EH (cell line): ENCODE results near the gene MAN1B1.

ENCODE experiments used
- DNase-seq: peaks from one replicate; pipeline ENCODE4 v3.0.0-alpha.2; 2015; ENCODE audit warnings: low read depth

MAN1B1 gene

DNA sequence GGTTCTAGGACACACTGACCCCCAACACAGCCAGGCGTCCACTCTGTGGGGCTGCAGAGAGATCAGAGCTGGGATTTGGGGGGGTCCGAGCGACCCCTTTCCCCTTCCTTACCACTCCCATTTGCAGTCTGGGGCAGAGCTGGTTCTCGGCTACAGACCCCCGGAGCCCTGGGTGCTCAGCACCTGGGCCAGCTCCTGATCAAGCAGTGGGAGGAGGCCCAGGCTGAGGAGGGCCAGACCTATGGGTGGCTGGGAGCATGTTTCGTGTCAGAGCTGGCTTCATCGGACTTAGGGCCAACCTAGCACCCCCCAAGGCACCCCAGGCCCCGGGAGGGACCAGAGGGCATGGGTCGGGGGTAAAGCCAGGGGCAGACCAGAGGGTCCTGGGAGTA, 59.7 kb downstream of the MAN1B1 start:
- no peak for DNase-seq

DNA sequence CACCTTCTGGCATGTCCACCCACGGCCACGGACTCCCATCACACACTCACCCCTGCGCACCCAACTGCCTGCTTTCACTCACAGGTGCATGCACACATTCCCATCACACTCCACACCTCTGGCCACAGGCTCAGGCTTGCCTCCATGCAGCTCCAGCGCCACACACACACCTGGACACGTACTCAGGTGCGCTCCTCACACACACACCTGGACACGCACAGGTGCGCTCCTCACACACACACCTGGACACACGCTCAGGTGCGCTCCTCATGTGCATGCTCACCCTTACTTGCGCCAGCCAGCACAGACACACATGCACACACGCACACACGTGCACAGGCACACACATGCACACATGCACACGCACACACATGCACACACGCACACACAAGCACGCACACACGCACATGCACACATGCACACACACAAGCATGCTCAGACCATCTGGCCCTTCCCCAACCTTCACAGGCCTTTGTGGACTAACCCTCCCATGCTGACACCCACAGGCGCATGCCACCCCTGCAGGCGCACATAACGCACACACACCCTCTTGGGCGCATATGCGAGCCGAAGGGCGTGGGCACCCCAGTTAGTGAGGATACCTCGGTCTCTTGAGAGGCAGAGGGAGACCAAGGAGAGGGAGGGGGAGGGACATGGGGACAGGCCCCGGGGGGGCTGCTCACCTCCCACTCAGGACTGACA, 60.5 kb downstream of the MAN1B1 start:
- no peak for DNase-seq

DNA sequence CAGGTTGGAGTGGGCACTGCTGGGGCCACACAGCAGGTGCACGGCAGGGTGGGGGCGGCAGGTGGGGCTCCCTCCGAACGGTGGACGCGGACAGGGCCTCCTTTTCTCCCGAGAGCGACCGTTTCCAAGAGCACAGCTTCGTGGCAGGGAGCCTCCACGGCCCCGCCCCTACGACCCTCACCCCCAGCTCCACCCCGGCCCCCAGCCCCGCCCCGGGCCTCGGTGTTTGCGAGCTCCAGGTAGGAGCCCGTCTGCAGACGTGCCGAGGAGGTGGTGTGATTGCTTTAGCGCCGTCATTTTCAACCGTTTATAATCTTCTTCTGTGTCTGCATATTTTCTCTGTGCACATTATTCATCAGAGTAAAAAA, 61.0 kb downstream of the MAN1B1 start:
- no peak for DNase-seq

DNA sequence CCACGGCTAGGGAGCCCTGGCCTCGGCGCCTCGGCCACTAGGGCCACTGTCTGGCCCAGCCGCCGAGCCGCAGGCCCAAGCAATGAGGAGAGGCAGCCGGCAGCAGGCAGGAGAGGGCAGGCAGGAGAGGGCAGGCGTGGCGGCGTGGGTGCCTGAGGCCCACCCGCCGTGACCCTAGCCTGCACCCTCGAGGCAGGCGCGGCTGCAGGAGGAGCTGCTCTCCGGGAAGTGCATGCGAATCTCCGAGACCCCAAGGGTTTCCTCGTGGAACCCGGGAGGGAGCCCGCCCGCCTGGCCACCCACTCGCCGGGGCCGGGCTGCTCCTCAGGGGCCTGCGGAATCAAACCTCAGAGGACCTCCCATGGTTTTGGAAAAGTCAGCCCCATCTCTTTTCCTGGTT, 61.5 kb downstream of the MAN1B1 start:
- no peak for DNase-seq

DNA sequence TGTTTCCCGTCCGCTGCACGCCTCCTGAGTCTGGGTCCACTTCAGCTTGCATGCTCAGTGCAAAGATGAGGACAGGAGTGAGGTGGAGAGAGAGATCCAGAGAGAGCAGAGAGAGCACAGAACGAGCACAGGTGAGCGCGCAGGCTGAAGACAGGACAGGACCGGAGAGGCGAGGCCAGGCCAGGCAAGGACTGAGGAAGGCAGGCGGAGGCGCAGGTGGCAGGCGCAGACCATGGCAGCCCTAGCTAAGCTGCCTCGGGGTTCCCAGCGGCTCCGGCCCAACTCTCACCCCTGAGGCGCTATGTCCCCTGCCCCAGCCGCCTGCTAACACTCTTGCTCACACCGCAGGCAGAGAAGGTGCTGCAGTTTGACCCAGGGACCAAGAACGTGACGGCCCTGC, 61.9 kb downstream of the MAN1B1 start:
- no peak for DNase-seq

DNA sequence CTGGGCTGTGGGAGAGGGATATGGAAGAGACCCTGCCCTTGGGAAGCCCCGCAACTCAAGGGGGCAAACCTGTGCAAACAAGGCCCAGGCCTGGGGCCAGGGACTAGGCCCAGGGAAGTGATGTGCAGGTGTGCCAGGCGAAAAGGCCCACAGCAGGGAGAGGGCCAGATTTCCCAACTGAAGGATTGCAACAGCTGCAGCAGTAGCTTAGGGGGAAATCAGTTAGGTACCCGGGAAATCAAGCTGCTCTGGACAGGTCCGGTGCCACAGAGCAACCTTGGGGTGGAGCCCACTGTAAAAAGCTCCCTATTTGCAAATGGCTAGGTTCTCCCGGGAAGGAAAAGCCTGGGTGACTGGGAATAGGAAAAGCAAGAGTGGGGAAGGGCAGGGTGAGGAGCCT, 62.6 kb downstream of the MAN1B1 start:
- DNase-seq = no peak

DNA sequence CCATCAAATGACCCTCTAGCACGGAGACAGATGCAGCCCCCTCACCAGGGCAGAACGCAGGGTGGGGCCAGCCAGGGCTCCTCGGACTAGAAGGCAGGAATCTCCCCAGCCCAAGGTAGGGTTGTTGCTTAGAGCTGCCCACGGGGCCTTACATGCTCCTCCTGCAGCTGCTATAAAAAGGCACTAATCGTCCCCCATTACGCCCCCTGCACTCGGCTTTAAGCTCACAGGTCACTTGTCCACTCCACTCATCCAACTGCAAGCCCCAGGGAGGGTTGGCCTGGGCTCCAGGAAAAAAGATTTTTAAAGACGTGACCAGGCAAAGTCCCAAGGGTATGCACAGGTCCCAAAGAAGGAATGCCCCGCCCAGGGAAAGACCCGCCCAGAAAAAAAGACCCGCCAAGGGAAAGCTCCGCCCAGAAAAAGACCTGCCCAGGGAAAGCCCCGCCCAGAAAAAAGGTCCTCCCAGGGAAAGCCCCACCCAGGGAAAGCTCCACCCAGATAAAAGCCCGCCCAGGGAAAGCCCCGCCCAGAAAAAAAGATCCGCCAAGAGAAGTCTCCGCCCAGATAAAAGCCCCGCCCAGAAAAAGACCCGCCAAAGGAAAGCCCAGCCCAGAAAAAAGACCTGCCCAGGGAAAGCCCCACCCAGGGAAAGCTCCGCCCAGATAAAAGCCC, 63.3 kb downstream of the MAN1B1 start:
- peak; percentile 17 for DNase-seq

DNA sequence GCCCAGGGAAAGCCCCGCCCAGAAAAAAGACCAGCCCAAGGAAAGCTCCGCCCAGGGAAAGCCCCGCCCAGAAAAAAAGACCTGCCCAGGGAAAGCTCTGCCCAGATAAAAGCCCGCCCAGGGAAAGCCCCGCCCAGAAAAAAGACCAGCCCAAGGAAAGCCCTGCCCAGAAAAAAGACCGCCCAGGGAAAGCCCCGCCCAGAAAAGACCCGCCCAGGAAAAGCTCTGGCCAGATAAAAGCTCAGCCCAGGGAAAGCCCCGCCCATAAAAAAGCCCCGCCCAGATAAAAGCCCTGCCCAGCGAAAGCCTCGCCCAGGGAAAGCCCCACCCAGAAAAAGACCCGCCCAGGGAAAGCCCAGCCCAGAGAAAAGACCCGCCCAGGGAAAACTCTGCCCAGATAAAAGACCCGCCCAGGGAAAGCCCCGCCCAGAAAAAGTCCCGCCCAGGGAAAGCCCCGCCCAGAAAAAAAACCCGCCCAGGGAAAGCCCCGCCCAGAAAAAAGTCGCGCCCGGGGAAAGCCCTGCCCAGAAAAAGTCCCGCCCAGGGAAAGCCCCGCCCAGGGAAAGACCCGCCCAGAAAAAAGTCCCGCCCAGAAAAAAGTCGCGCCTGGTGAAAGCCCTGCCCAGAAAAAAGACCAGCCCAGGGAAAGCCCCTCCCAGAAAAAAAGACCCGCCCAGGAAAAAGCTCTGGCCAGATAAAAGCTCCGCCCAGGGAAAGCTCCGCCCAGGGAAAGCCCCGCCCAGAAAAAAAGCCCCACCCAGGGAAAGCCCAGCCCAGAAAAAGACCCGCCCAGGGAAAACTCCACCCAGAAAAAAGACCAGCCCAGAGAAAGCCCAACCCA, 64.1 kb downstream of the MAN1B1 start:
- peak; percentile 59 for DNase-seq

DNA sequence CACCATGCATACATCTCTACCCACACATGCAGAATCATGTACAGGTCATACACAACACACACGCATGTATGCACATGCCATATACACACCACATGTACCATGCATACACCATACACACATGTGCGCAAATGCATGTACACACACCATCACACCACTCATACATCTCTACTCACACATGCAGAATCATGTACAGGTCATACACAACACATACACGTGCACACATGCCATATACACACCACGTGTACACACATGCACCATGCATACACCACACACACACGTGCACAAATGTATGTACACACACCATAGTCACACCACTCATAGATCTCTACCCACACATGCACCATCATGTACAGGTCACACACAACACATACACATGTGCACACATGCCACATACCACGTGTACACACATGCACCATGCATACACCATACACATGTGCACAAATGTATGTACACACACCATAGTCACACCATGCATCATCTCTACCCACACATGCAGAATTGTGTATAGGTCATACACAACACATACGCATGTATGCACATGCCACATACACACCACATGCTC, 66.1 kb downstream of the MAN1B1 start:
- no peak for DNase-seq

DNA sequence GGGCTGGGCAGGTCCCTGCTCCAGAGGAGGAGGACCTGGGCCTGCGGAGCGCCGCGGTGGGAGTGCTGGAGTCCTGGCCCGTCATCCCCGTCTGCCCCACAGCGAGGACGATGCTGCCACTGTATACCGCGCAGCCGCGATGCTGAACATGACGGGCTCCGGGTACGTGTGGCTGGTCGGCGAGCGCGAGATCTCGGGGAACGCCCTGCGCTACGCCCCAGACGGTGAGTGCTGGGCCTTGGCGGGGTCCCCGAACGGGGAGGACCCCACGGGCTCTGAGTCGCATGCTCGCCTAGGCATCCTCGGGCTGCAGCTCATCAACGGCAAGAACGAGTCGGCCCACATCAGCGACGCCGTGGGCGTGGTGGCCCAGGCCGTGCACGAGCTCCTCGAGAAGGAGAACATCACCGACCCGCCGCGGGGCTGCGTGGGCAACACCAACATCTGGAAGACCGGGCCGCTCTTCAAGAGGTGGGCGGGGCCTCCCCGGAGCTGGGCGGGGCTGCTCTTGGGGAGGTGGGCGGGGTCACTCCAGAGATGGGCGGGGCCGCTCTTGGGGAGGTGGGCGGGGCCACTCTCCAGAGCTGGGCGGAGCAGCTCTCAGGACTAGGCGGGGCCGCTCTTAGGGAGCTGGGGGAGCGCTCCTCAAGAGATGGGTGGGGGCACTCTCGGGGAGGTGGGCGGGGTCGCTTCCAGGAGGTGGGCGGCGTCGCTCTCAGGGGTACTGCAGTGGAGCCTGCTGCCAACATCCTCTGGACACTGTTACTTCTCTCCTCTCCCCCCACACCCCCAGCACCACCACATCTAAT, 70.0 kb downstream of the MAN1B1 start:
- peak; percentile 48 for DNase-seq

DNA sequence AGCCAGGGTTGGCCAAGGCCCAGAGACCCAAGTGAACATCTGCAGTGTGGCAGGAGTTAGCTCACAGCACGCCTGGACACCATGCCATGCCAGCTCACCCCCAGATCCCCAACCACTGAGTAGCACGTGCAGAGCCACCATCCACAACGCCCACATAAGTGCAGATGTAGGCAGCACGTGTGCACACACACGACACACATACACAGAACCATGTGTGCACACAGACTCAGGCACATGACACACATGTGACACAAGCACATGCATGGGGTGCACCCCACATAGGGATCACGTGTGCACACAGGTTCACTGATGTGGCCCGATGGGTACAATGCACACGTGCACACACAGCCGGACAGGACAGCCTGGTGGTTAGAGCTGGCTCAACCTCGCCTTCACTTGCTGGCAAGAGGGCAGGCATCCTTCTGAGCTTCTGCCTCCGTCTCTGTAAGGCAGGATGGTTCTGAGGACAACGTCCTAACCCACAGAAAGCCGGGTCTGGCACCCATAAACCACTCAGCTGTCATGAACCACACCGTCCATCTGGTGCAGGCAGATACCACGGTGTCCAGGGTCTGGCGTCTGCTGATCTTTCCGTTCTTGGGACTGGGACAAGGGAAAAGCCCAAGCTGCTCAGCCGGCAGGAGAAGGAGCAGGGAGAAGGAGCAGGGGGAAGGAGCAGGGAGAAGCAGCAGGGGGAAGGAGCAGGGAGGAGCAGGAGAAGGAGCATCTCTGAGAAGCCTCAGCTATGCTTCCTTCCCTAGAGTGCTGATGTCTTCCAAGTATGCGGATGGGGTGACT, 71.0 kb downstream of the MAN1B1 start:
- no peak for DNase-seq

DNA sequence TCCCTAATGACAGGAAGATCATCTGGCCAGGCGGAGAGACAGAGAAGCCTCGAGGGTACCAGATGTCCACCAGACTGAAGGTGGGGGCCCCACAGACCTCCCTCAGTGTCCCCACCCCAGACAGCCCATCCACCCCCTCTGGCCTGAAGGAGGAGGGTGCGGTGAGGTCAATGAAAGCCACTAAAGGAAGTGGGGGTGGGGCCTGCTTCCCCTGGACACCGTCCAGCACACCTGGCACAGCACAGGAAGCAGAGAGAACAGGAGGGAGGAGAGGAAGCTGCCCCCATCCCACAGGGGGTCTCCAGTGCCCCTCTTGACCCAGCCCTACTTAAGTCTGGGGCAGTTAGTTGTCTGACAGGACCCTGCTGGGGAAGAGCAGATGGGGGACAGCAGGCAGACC, 71.8 kb downstream of the MAN1B1 start:
- DNase-seq = no peak
